B cell (primary cell): Measurements from ENCODE around the gene KRTAP10-5. TPM values are rescaled to one million over a fixed set of nuclear protein-coding genes. Genes with fewer than 3 reads are reported as not detected.

Source experiments
- ATAC-seq: fragments of 200-7000 bp; cut with Tn5 transposase; one replicate; pipeline ENCODE4 v1.10.0; 2021; ENCODE audit warnings: low read depth, mild to moderate bottlenecking, moderate number of reproducible peaks, moderate library complexity
- CTCF ChIA-PET: fragments of 350-600 bp; sonication (Branson Sonifier 250); formaldehyde crosslinking; loops from one replicate; lab custom pipeline; 2021; ENCODE audit warnings: antibody characterized with exemption, inconsistent platforms; lab: Charles Lee
- POLR2A ChIA-PET: fragments of 350-600 bp; sonication (Branson Sonifier 250); formaldehyde crosslinking; loops from one replicate; lab custom pipeline; 2021; ENCODE audit warnings: antibody characterized with exemption; lab: Charles Lee
- DNase-seq: peaks from one replicate; pipeline ENCODE4 v3.0.0; 2013
- H2AFZ ChIP-seq: 2 replicates; pipeline ENCODE4 v1.6.1; 2012; ENCODE audit warnings: mild to moderate bottlenecking, low read depth, low read length; ENCODE audit not compliant: insufficient read depth, poor library complexity, severe bottlenecking
- H3K27ac ChIP-seq, 2 donors: 1 replicate in 1 of 2; 2 replicates in 1 of 2; pipeline ENCODE4 v1.5.1; 2012 to 2013; ENCODE audit warnings: low read length in 2 of 2, mild to moderate bottlenecking in 2 of 2, moderate library complexity in 1 of 2
- H3K27me3 ChIP-seq, 4 experiments: fragments of 200-600 bp in 1 of 4; sonication (generic) in 1 of 4; replicated peaks in 1 of 4; 1 replicate in 2 of 4; 2 replicates in 2 of 4; pipeline versions ENCODE4 v1.6.1 to v1.7.0; 2013 to 2016; ENCODE audit warnings: low read length in 3 of 4, mild to moderate bottlenecking in 2 of 4, mixed read lengths in 1 of 4, moderate library complexity in 1 of 4; ENCODE audit not compliant: insufficient read depth in 4 of 4, control insufficient read depth in 3 of 4; ENCODE audit errors: control extremely low read depth in 1 of 4
- H3K36me3 ChIP-seq, 2 experiments: replicated peaks in 1 of 2; 1 replicate in 1 of 2; 2 replicates in 1 of 2; pipeline versions ENCODE4 v1.6.1 to v1.7.1; 2013; ENCODE audit warnings: low read length in 1 of 2; ENCODE audit not compliant: insufficient read depth in 2 of 2, control insufficient read depth in 1 of 2; ENCODE audit errors: control extremely low read depth in 1 of 2, extremely low read depth in 1 of 2
- H3K4me1 ChIP-seq, 2 donors: fragments of 200-600 bp in 1 of 2; sonication (generic) in 1 of 2; 1 replicate in 1 of 2; 2 replicates in 1 of 2; pipeline versions ENCODE4 v1.5.1 to v1.6.1; 2013 to 2017; ENCODE audit warnings: low read length in 2 of 2; ENCODE audit not compliant: control insufficient read depth in 2 of 2, insufficient read depth in 2 of 2
- H3K4me2 ChIP-seq: replicated peaks from 2 replicates; pipeline ENCODE3; 2012; ENCODE audit warnings: mild to moderate bottlenecking, low read depth, low read length; ENCODE audit not compliant: poor library complexity, severe bottlenecking
- H3K4me3 ChIP-seq, 5 experiments: fragments of 200-600 bp in 1 of 5; sonication (generic) in 1 of 5; 1 replicate in 3 of 5; 2 replicates in 2 of 5; pipeline versions ENCODE4 v1.5.1 to v1.7.0; 2011 to 2016; ENCODE audit warnings: low read length in 4 of 5, mild to moderate bottlenecking in 4 of 5, low read depth in 2 of 5, control low read depth in 1 of 5, moderate library complexity in 1 of 5; ENCODE audit not compliant: insufficient read depth in 1 of 5; ENCODE audit errors: control extremely low read depth in 1 of 5, extremely low read depth in 1 of 5
- H3K79me2 ChIP-seq: fragments of 200-600 bp; sonication (generic); one replicate; pipeline ENCODE4 v1.6.0; 2016; ENCODE audit warnings: low read length; ENCODE audit not compliant: control insufficient read depth, insufficient read depth
- H3K9ac ChIP-seq: fragments of 200-600 bp; sonication (generic); 2 replicates; pipeline ENCODE4 v1.6.1; 2017; ENCODE audit warnings: mild to moderate bottlenecking, low read length, moderate library complexity
- H3K9me3 ChIP-seq, 3 donors: one replicate each; pipeline versions ENCODE4 v1.6.1 to v1.7.1; 2013; ENCODE audit warnings: low read length in 2 of 3; ENCODE audit not compliant: control insufficient read depth in 2 of 3, insufficient read depth in 1 of 3; ENCODE audit errors: control extremely low read depth in 1 of 3
- H4K20me1 ChIP-seq: 2 replicates; pipeline ENCODE4 v1.6.0; 2012; ENCODE audit warnings: mild to moderate bottlenecking, low read length; ENCODE audit not compliant: insufficient read depth, control insufficient read depth, poor library complexity, severe bottlenecking
- H3K27ac Mint-ChIP-seq: one replicate; pipeline ENCODE4 v1.8.0; 2021; ENCODE audit warnings: mixed read lengths
- H3K27me3 Mint-ChIP-seq: one replicate; pipeline ENCODE4 v1.8.0; 2021; ENCODE audit warnings: mixed read lengths
- H3K4me1 Mint-ChIP-seq: one replicate; pipeline ENCODE4 v1.8.0; 2021; ENCODE audit warnings: mixed read lengths
- H3K4me3 Mint-ChIP-seq: one replicate; pipeline ENCODE4 v1.8.0; 2021; ENCODE audit warnings: mixed read lengths
- H3K9me3 Mint-ChIP-seq: one replicate; pipeline ENCODE4 v1.8.0; 2022; ENCODE audit warnings: mixed read lengths; ENCODE audit not compliant: insufficient read depth
- CTCF ChIP-seq: fragments of 200-600 bp; IDR thresholded peaks from one replicate; pipeline ENCODE4 v1.8.0; 2022; ENCODE audit warnings: antibody characterized with exemption, mild to moderate bottlenecking
- EZH2 ChIP-seq: IDR thresholded peaks from 2 replicates; pipeline ENCODE4 v1.6.1; 2012; ENCODE audit warnings: borderline replicate concordance, low read depth, mild to moderate bottlenecking, moderate library complexity, low read length; ENCODE audit not compliant: insufficient read depth, poor library complexity, severe bottlenecking
- WGBS: methylation state at CpG from one replicate; pipeline ENCODE4 v1.1.5; 2013; ENCODE audit warnings: missing lambda C conversion rate; ENCODE audit not compliant: insufficient coverage; 5-methylcytosine and 5-hydroxymethylcytosine counted together
- intact Hi-C: fragments of 100-400 bp; cut with micrococcal nuclease; formaldehyde crosslinking; loops from one replicate; pipeline ENCODE4 v1.10.0; 2022
- polyA plus RNA-seq: library from polyadenylated mRNA; depleted of rRNA; stranded (reverse); fragments of >200 nt; gene quantifications from 2 replicates; pipeline ENCODE4 v1.2.3, GENCODE V29; 2012
- total RNA-seq, 2 donors: library from RNA; stranded (reverse); fragments of 120-200 nt in 1 of 2; gene quantifications; 1 replicate in 1 of 2; 2 replicates in 1 of 2; pipeline versions ENCODE4 v1.2.3 to v1.2.4, GENCODE V29; 2013 to 2022

The KRTAP10-5 gene
- total and polyA plus RNA-seq, 2 donors (not counting 1 experiment from before 2014, with no cell fraction given), result not detected

GRCh38 chr21:44555200-44555875 is 25.1 kb downstream of the KRTAP10-5 start:
- ChIA-PET CTCF (no interaction called here), POLR2A (no interaction called here)
- Mint-ChIP-seq H3K9me3 (peaks cover 2% of the 10 kb centered on the region), H3K27me3 (peaks cover 60% of the 10 kb centered on the region), H3K4me3 (no peak overlapping the region), H3K4me1 (peaks cover 7% of the 10 kb centered on the region), H3K27ac (no peak overlapping the region)
- Histone ChIP-seq H3K9me3 (peaks cover 0 to 10% (median 0%) of the 10 kb centered on the region in 3 donors), H3K27ac (no peak overlapping the region), H3K9ac (no peak overlapping the region), H3K79me2 (no peaks in the 10 kb centered on the region), H3K4me3 (no peak overlapping the region), H3K36me3 (no peaks in the 10 kb centered on the region), H3K4me2 (no peak overlapping the region), H3K27me3 (peaks cover 0 to 14% (median 4%) of the 10 kb centered on the region in 4 experiments), H3K4me1 (peaks cover 0 to 11% of the 10 kb centered on the region in 2 donors), H2AFZ (no peak overlapping the region), H4K20me1 (no peaks in the 10 kb centered on the region)
- no peak for ATAC-seq
- DNase-seq, result no peak
- intact Hi-C loops, result no loop called here
- TF ChIP-seq EZH2, result no peak
- no peak for TF ChIP-seq CTCF
- 80% methylated on average over 2 of the region's 13 CpGs for WGBS

GRCh38 chr21:44552681-44553080 is 27.7 kb downstream of the KRTAP10-5 start:
- 89% methylated on average over 13 of the region's 13 CpGs for WGBS
- Mint-ChIP-seq H3K4me1 (peaks cover 14% of the 10 kb centered on the region), H3K9me3 (no peaks in the 10 kb centered on the region), H3K27ac (no peak overlapping the region), H3K4me3 (no peak overlapping the region), H3K27me3 (peaks cover 63% of the 10 kb centered on the region)
- Histone ChIP-seq H3K4me1 (peaks cover 2 to 14% of the 10 kb centered on the region in 2 donors), H3K4me2 (no peak overlapping the region), H4K20me1 (no peaks in the 10 kb centered on the region), H3K9ac (no peak overlapping the region), H3K27me3 (peaks cover 0 to 27% (median 5%) of the 10 kb centered on the region in 4 experiments), H3K79me2 (no peaks in the 10 kb centered on the region), H3K36me3 (no peaks in the 10 kb centered on the region), H3K9me3 (peaks cover 0 to 18% (median 0%) of the 10 kb centered on the region in 3 donors), H2AFZ (no peak overlapping the region), H3K4me3 (no peak overlapping the region), H3K27ac (no peak overlapping the region)
- TF ChIP-seq CTCF (no peak), EZH2 (no peak)
- ATAC-seq (no peak), DNase-seq (no peak)
- CTCF ChIA-PET, result no interaction called here
- intact Hi-C loops, result no loop called here
- POLR2A ChIA-PET, result no interaction called here
